Panc1 (cell line): Measurements from ENCODE around the gene PRXL2C.

ENCODE experiments used
- POLR2AphosphoS5 ChIP-seq: IDR thresholded peaks from 2 replicates; pipeline ENCODE4 v1.6.1; 2012; ENCODE audit warnings: mild to moderate bottlenecking, low read depth, low read length, moderate library complexity
- TCF7L2 ChIP-seq: IDR thresholded peaks from 2 replicates; pipeline ENCODE4 v1.6.1; 2011; ENCODE audit warnings: mild to moderate bottlenecking, low read depth, low read length, inconsistent platforms
- TF ChIP-seq, protein P1 (sequence below): fragments of 450-650 bp; IDR thresholded peaks from 2 replicates; pipeline ENCODE4 v1.5.1; 2017; ENCODE audit warnings: mild to moderate bottlenecking

DNA sequence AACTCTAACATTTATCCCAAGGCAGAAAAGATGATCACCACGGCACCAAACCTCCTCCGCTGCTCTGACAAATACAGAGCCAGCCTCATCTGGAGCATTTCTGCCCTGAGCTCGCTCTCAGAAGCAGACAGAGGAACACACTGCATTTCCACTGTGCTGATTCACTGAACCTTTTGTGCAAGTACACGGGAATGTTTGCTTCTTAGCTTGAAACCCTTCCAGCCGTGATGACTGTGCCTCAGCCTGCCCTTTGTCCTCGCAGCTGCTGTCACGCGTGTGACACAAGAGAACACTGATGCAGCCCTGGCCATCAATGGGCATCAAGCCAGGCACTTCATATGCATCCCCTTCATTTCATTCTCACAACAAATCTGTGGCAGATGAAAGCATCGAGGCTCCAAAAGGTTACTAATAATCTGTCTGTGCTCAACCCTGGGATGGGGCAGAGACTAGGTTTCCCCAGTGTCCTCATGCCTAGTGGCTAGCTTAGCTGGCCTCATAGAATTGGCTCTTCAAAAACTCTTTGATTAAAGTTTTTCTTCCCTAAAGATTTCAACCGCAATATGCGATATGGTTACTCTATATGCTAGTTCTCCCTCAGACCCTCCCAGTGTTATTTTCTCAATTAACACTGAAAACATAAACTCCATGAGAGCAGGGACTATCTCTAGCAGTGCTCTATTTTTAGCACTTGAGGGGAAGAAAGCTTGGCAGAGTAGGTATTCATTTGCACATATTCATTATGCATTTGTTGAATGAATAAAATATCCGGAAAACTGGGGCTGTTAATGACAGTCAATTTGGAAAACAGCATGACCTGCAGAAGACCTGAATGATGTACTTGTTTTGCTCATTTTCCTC lies 42.8 kb downstream of the PRXL2C start:
- TF ChIP-seq, protein P1, sequence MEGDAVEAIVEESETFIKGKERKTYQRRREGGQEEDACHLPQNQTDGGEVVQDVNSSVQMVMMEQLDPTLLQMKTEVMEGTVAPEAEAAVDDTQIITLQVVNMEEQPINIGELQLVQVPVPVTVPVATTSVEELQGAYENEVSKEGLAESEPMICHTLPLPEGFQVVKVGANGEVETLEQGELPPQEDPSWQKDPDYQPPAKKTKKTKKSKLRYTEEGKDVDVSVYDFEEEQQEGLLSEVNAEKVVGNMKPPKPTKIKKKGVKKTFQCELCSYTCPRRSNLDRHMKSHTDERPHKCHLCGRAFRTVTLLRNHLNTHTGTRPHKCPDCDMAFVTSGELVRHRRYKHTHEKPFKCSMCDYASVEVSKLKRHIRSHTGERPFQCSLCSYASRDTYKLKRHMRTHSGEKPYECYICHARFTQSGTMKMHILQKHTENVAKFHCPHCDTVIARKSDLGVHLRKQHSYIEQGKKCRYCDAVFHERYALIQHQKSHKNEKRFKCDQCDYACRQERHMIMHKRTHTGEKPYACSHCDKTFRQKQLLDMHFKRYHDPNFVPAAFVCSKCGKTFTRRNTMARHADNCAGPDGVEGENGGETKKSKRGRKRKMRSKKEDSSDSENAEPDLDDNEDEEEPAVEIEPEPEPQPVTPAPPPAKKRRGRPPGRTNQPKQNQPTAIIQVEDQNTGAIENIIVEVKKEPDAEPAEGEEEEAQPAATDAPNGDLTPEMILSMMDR, result no peak
- TF ChIP-seq POLR2AphosphoS5, result no peak
- no peak for TF ChIP-seq TCF7L2
